HK-2 (cell line): ENCODE measurements around the gene XYLB.

Source experiments
- DNase-seq: peaks from one replicate; pipeline ENCODE4 v3.0.0-alpha.2; 2018; ENCODE audit not compliant: unreplicated experiment

The XYLB gene

DNA sequence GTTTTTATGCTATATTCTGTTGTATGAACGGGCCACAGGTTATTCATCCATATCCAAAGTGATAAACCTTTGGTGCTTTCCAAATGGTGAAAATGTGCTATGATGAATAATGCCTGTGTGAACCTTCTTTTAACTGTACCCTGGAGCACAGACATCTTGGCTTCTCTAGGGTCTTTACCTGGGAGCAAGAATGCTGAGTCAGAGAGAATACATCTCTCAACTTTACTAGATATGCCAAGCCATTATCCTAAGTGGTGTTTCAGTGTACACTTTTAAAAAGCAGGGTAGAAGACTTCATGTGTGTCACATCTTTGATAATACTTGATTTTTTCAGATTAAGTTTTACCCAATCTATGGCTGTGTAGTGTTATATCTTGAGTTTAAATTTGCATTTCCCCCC lies 23.5 kb upstream of the XYLB start:
- DNase-seq: no peak

DNA sequence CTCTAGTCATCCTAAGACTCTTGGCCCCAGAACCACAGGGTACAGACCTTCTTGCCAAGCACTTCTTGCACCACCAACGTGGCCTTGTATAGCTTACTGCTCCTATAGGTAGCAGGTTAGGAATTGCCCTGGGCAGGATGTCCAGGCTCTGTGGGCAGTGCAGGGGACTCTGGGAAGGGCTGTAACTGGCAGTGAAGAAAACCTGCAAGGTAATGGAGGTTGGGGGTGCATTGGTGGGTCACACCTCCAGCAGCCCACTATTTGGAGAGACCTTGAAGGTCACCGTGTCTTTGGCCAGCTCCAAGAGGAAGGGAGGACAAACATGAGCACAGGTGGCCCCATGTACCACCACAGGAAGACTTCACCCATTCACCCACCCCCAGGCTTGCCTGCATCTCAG lies 21.3 kb upstream of the XYLB start:
- DNase-seq: no peak

DNA sequence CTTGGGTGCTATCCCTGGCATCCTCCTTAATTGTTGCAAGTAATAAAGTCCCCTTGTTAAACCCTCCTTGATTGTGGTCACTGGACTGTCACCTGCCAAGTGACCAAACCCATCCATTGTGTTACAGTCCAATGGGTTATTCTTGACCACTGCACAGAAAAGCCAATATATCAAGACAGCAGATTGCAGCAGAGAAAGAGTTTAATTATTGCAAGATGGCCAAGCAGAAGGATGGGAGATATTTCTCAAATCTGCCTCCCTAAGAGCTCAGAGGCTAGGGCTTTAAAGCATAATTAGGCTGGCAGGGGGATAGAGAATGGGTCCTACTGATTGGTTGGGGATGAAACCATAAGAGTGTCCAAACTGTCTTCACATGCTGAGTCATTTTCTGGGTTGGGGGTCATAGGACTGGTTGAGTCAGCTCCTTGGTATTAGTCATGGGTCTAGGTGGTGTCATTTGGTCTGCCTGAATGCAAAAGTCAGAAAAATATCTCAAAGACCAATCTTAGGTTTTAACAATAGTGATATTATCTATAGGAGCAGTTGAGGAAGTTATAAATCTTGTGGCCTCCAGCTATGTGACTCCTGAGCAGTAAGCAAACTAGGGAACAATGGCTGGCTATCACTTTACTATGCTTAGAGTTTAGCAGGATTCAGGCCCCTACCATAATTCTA lies 19.1 kb upstream of the XYLB start:
- DNase-seq: no peak

- DNase-seq: no peak
Observed at GRCh38 chr3:38331257-38332022, 15.1 kb upstream of the XYLB start.

DNA sequence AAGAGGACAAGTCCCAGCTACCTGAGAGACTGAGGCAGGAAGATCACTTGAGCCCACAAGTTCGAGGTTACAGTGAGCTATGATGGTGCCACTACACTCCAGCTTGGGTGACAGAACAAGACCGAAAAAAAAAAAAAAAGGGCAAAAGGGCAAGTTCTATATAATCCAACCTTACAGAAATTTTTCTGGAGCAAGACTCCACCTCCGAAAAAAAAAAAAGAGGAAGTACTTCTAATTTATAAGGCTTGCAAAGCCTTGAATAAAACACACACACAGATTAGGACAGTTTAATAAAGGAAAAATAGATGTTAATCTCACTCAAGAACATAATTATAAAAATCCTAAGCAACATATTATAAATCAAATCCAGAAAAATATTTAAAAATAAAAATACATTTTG lies 14.4 kb upstream of the XYLB start:
- no peak for DNase-seq

- no peak for DNase-seq
Observed at GRCh38 chr3:38334142-38335055, 12.2 kb upstream of the XYLB start.

- DNase-seq: no peak
Observed at GRCh38 chr3:38335263-38335662, 11.3 kb upstream of the XYLB start.

- no peak for DNase-seq
Observed at GRCh38 chr3:38337703-38338102, 8.9 kb upstream of the XYLB start.

DNA sequence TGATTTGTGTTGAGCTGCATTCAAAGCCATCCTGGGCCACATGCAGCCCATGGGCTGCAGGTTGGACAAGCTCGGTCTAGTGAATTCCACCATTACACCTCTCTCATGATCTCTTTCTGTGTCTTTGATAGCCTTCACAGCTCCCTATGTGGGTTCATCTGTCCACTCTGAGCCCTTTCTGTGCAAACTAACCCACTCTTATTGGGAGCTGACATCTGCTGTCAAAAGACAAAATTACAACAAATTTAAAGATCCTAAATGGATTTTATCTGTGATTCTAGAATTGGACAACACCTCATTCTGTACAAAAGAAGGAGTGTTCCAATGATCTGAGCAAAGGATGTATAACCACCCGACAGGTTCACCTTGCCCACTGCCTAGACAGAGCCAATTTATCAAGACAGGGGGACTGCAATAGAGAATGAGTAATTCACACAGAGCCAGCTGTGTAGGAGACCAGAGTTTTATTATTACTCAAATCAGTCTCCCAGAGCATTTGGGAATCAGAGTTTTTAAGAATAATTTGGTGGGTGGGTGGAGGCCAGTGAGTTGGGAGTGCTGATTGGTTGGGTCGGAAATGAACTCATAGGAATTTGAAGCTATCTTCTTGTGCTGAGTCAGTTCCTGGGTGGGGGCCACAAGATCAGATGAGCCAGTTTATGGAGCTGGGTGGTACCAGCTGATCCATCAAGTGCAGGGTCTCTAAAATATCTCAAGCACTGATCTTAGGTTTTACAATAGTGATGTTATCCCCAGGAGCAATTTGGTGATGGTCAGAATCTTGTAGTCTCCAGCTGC lies 2.6 kb upstream of the XYLB start:
- no peak for DNase-seq

DNA sequence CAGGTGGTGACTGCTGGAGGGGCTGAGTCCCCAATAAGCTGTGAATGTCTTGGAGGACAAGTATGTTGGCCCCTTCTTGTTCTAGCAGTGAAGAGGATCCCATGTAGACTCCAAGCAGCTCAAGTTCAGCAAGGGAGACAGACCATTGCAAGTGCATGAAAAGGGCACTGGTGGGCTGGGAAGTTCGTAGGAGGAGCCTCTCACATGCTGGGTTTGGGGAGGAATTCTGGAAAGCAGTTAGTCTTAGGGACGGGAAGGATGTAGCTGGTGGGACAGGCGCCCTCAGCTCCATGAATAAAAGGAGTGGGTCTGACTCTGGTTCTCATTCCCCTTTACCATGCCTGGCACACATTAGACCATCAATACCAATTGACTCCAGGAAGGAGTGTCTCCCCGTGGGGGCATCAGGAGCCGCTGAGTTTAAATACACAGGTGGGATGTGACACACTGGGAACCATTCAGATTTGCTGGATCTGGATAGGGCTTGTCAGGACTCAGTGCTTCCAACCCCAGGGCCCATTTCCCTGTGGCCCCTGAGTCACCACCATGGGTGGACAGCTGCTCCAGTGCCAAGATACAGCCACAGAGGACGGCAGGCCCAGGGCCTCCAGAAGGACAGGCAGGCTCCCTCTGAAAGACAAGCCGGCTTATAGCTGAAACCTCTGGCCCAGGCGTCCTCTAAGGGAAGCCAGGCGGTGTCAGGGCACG lies 552 bp upstream of the XYLB start:
- DNase-seq: no peak

- no peak for DNase-seq
Observed at GRCh38 chr3:38347421-38348200, 1.0 kb downstream of the XYLB start.

DNA sequence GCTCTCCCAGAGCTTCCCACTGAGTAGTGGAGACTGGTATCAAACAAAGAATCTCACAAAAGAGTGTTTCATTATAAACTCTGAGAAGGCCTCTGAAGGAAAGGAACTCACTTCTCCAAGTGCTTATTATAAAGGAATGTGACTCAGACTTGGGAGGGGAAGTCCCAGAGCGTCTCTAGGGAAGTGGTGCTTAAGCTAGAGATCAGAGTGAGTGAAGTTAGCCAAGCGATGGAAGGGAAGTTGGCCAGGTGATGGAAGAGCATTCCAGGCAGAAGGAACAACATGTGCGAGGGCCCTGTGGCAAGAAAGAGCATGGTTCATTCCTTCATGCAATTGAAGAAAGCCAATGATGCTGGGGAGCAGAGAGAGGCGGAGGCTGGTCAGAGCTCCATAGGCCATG lies 2.3 kb downstream of the XYLB start:
- DNase-seq: no peak

DNA sequence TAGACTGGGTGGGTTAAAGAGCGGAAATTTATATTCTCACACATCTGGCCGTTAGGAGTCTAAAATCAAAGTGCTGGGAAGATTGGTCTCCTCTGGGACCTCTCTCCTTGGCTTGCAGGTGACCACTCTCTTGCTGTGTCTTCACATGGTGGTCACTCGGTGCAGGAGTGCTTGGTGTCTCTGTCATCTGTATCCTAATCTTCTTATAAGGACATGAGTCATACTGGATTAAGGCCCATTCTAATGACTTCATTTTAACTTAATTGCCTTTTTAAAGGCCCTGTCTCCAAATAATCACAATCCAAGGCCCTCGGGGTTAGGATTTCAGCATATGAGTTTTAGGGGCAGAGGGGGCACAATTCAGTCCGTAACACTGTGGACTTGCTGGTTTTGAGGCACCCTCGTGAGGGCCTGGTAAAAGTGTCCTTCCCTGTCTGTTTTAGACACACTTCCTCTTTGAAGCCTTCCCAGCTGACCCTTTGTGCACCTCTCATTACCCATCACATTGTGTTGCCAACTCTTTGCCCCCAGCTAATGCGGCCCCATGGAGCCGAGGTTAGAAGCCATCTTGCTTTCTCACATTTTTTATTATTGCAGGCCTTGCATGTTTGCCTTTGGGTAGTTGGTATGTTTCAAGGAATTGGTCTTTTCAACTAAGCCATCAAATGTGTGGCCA lies 3.2 kb downstream of the XYLB start:
- DNase-seq: no peak

GRCh38 chr3:38353151-38353550 lies 6.6 kb downstream of the XYLB start:
- no peak for DNase-seq

DNA sequence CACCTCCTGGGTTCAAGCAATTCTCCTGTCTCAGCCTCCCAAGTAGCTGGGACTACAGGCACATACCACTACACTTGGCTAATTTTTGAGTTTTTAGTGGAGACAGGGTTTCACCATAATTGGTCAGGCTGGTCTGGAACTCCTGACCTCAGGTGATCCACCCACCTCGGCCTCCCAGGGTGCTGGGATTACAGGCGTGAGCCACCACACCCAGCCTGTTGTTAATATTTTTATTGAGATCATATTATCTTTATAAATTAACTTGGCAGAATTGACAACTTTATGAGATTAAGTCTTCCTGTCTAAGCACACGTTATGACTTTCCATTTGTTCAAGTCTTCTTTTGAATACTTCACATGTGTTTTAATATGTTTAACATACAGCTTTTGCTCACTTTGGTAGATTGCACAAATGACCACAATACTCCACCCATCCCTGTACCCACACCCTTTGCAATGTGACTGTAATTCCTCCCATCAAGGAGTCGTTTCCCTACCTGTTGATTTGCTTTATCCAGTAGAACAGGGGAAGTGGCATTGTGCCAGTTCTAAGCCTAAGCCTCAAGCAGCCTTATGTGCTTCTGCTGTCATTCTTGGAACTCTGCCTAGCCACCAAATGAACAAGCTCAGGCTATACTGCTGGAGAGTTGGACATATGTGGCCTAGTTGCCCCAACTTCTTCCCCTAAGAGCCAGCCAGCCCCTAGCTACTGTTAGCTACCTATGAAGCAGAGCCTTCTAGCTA lies 8.2 kb downstream of the XYLB start:
- no peak for DNase-seq

GRCh38 chr3:38359038-38359437 lies 12.5 kb downstream of the XYLB start:
- no peak for DNase-seq

GRCh38 chr3:38360345-38360744 lies 13.8 kb downstream of the XYLB start:
- no peak for DNase-seq

GRCh38 chr3:38361496-38361895 lies 14.9 kb downstream of the XYLB start:
- DNase-seq: no peak

GRCh38 chr3:38362825-38363224 lies 16.2 kb downstream of the XYLB start:
- no peak for DNase-seq
